ENCODE data around the gene ARPC5L. TPM values are rescaled to one million over a fixed set of nuclear protein-coding genes. Genes with fewer than 3 reads are reported as not detected.
"Not testable (repeated sequence)": the region's sequence is repeated elsewhere in the genome, so short reads cannot be mapped to it uniquely, and the experiment has no call there.

Gene ARPC5L
- total RNA-seq, 2 donors from 2014 or later = 37.5 to 44.7 TPM

DNA sequence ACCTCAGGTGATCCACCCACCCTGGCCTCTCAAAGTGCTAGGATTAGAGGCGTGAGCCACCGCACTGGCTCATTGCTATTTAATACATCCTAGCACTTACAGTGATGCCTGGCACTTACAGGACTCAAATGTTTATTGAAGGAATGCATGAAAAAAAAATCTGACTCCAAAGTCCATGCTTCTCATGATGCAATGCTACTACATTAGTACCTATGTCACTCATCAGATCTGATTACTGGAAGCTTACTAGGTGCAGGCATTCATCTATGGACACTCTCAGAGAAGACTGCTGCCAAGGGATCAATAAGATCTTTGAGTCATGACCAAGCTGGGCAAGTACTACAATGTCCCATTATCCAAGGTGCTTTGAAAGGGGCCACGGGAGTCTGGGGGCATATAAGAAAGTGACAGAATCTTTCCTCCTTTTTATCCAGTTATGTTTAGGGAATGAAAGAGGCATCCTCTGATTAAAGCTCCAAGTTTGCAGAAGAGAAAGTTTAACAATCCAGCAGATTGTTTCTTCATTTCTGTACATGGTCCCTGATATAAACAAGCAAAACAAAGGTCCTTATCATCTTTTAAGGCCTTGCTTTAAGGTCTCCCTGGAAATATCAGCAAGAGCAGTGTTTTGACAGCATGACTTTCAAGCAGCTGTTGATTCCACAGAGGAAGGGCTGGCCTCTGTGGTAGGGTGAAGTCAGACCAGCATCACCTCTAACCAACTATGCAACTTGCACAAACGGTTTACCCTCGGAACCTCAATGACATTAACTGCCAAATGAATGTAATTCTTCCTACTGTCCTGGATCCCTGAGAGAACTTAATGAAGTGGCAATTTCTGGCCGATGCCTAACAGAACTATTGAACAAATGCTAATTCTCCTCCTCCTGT, 35.9 kb downstream of the ARPC5L start:
- DNase-seq (no peak), ATAC-seq (no peak)
- Mint-ChIP-seq H3K4me3 (no peak overlapping the region), H3K4me1 (peaks cover 22% of the 10 kb centered on the region), H3K36me3 (ENCODE audit: low read depth) (peaks cover 18% of the 10 kb centered on the region), H3K27ac (peak overlapping the region; percentile 76), H3K27me3 (no peaks in the 10 kb centered on the region)
- H3K9me3 ChIP-seq (ENCODE audit: control insufficient read depth, low read length, poor library complexity, severe bottlenecking) = no peaks in the 10 kb centered on the region

DNA sequence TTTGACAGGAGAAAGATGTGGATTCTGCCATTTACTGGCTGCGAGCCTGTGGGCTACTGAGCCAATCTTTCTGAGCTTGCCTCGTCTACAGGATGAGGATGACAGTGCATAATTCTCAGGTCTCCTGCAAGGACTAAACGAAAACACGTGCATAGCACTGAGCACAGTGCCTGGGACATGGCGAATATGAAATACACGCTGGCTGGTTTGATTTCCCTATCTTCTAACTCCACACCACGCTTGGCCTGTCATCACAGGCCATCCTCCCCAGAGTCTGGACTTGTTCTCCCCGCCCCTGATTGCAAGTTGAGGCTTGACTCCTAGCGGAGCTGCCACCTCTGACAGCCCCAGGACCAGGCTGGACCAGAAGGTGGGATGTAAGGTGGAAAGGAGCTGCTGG, 37.9 kb downstream of the ARPC5L start:
- no peak overlapping the region for H3K4me3 Mint-ChIP-seq
- DNase-seq (no peak), ATAC-seq (no peak)
- peaks cover 13% of the 10 kb centered on the region for H3K36me3 Mint-ChIP-seq (ENCODE audit: low read depth)
- peaks cover 15% of the 10 kb centered on the region for H3K4me1 Mint-ChIP-seq
- no peak overlapping the region for H3K27ac Mint-ChIP-seq
- no peaks in the 10 kb centered on the region for H3K9me3 ChIP-seq (ENCODE audit: control insufficient read depth, low read length, poor library complexity, severe bottlenecking)
- H3K27me3 Mint-ChIP-seq = no peaks in the 10 kb centered on the region

DNA sequence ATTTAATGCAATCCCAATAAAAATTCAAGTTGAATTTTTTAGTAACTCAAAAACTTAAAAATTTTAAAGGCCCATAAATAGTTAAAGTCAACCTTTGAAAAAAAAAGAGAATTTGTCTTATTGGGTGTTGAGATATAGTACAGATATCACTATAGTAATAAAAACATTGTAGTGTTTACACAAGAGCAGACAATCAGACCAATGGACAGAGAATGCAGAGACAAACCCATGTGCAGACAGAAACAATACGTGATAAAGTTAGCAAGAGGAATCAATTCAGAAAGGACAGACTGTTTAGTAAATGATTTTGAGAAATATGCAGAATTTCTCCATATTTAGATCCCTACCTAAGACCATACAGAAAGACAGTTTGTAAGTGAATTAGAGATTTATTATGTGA, 45.0 kb downstream of the ARPC5L start:
- Mint-ChIP-seq H3K36me3 (ENCODE audit: low read depth) (peaks cover 13% of the 10 kb centered on the region), H3K27ac (no peak overlapping the region), H3K27me3 (no peaks in the 10 kb centered on the region), H3K4me3 (no peak overlapping the region), H3K4me1 (peaks cover 9% of the 10 kb centered on the region)
- ATAC-seq = no peak
- DNase-seq = no peak
- H3K9me3 ChIP-seq (ENCODE audit: control insufficient read depth, low read length, poor library complexity, severe bottlenecking) = no peaks in the 10 kb centered on the region

DNA sequence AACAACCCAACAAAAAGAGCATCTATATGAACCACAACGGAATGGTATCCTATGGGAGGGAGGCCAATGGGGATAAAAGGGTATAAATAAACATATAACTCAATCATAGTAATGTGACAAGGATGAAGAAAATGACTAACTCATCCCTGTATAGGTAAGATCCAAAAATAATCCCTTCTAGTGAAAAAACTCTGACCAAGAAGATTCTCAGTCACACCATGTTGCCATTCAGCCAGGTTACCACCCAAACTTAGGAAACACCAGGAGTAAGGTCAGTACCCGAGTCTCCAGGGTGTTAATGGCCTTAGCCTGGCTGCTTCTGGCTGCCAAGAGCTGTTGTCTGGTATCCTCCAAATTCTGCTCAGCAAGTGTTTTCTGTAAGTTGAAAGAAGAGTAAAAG, 46.2 kb downstream of the ARPC5L start:
- H3K9me3 ChIP-seq (ENCODE audit: control insufficient read depth, low read length, poor library complexity, severe bottlenecking) = no peaks in the 10 kb centered on the region
- ATAC-seq (no peak), DNase-seq (no peak)
- Mint-ChIP-seq H3K4me1 (peaks cover 9% of the 10 kb centered on the region), H3K36me3 (ENCODE audit: low read depth) (peaks cover 15% of the 10 kb centered on the region), H3K27ac (peak overlapping the region; percentile 24), H3K27me3 (no peaks in the 10 kb centered on the region), H3K4me3 (no peak overlapping the region)

DNA sequence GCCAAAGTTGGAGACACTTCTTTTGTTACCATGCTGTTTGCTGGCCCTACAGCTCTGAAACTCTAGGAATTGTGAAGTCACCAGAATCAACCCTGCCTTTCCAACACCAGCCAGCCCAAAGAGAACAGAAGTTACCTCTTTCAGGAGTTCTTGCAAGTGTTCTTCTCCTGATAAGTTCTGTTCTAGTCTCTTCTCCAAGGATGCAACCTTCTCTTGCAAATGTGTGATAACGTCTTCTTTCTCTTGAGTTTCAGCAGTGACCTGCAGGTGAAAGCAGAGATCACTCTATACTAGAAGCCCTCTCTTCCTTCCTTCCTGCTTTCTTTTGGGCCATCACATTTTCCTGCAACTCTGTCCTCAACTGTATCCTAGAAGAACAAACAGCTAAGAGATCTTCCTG, 49.8 kb downstream of the ARPC5L start:
- ATAC-seq (no peak), DNase-seq (no peak)
- Mint-ChIP-seq H3K4me3 (no peak overlapping the region), H3K4me1 (peaks cover 7% of the 10 kb centered on the region), H3K27me3 (no peaks in the 10 kb centered on the region), H3K36me3 (ENCODE audit: low read depth) (peaks cover 17% of the 10 kb centered on the region), H3K27ac (peak overlapping the region; percentile 39)
- no peaks in the 10 kb centered on the region for H3K9me3 ChIP-seq (ENCODE audit: control insufficient read depth, low read length, poor library complexity, severe bottlenecking)

DNA sequence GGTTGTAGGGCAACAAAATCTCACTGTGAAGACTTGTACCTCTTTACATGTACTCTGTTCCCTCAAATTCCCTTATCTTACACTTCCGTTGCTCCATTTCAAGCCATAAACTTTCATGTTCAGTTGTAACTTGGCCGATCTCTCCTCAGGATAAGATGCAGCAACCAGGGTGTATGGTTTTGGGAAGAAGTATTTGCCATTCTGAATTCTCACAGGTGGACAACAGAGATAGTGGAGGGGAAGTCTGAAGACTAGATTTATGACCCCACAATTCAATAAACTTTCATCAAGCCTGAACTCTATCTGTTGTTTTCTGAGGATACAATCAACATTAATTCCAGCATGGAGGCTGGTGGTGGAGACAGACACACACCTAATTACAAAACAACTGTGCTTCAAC, 51.4 kb downstream of the ARPC5L start:
- DNase-seq = no peak
- Mint-ChIP-seq H3K4me1 (peaks cover 5% of the 10 kb centered on the region), H3K27me3 (no peaks in the 10 kb centered on the region), H3K27ac (no peak overlapping the region), H3K36me3 (ENCODE audit: low read depth) (peaks cover 19% of the 10 kb centered on the region), H3K4me3 (no peak overlapping the region)
- H3K9me3 ChIP-seq (ENCODE audit: control insufficient read depth, low read length, poor library complexity, severe bottlenecking) = no peaks in the 10 kb centered on the region
- no peak for ATAC-seq

DNA sequence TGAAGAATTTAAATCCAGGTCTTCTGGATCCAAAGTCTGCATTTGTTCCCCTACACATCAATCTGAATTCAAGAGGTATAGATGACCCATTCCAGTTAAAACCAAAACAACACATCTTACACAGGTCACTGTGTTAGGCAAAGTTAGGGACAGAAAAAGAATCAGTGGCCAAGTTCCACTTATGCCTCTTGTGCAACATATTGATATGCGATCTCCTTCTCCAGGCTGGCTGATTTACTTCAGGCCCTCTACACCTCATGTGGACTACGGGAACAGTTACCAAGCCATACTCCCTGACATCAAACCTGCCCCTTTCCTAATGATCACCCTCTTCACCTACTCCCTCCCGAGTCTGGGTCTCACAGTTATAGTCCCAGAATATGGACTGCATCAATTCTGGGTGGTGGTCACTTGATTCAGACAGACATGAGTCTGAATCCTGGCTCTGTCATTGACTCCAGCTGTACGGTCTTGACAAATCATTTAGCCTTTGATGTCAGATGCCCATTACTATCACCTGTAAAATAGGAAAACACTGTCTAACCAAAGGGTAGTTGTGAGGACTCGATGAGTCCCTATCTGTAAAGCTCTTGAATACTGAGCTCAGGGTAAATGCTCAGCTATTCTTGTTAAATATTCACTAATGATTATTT, 52.9 kb downstream of the ARPC5L start:
- H3K27ac Mint-ChIP-seq = no peak overlapping the region
- H3K27me3 Mint-ChIP-seq = no peaks in the 10 kb centered on the region
- peaks cover 24% of the 10 kb centered on the region for H3K36me3 Mint-ChIP-seq (ENCODE audit: low read depth)
- no peaks in the 10 kb centered on the region for H3K9me3 ChIP-seq (ENCODE audit: control insufficient read depth, low read length, poor library complexity, severe bottlenecking)
- DNase-seq (no peak), ATAC-seq (no peak)
- H3K4me1 Mint-ChIP-seq = peaks cover 5% of the 10 kb centered on the region
- no peak overlapping the region for H3K4me3 Mint-ChIP-seq

DNA sequence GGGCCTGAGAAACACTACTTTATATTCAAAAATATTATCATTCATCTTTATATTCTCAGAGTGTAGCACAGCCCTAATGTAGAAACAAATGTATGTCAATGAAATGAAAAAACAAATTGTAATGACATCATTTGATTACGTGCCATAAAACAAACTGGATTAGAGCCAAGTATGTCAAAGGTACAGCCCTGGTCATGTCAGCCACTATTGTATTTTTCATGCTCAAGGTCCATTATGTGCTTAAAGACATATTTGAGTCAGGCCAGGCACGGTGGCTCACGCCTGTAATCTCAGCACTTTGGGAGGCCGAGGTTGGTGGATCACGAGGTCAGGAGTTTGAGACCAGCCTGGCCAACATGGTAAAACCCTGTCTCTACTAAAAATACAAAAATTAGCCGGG, 58.5 kb downstream of the ARPC5L start:
- not testable (repeated sequence) for H3K9me3 ChIP-seq (ENCODE audit: control insufficient read depth, low read length, poor library complexity, severe bottlenecking); H3K36me3 Mint-ChIP-seq (ENCODE audit: low read depth); H3K4me3 Mint-ChIP-seq; H3K27ac Mint-ChIP-seq; H3K4me1 Mint-ChIP-seq; DNase-seq; H3K27me3 Mint-ChIP-seq; ATAC-seq

Other genes with a start within 250 kb of the ARPC5L start
- under 1 TPM; 0.08 to 0.22 TPM for gene NR6A1, start 90.8 kb upstream of the ARPC5L start, total RNA-seq
- not detected for gene OLFML2A, start 85.0 kb upstream of the ARPC5L start, total RNA-seq
- not detected for gene WDR38, start 8.7 kb upstream of the ARPC5L start, total RNA-seq
- 1,000 to 10,000 TPM; 1,657 to 1,708 TPM for gene RPL35, start 173 bp upstream of the ARPC5L start, total RNA-seq
- 10 to 100 TPM; 21.1 to 28.6 TPM for gene GOLGA1, start 79.0 kb downstream of the ARPC5L start, total RNA-seq

Measured in T-helper 17 cell (primary cell).